ENCODE results near the gene CADM2. TPM values are rescaled to one million over a fixed set of nuclear protein-coding genes. Genes with fewer than 3 reads are reported as not detected.

Gene CADM2
- total and polyA plus RNA-seq, 5 experiments from 2014 or later, result 0.12 to 0.96 (median 0.55) TPM; not detected in 2

GRCh38 chr3:85758442-85758841 lies 799.7 kb downstream of the CADM2 start:
- Mint-ChIP-seq H3K9me3 (peaks cover 2 to 35% (median 7%) of the 10 kb centered on the region in 9 donors), H3K4me3 (no peak overlapping the region), H3K36me3 (no peaks in the 10 kb centered on the region), H3K27ac (no peak overlapping the region), H3K27me3 (no peaks in the 10 kb centered on the region), H3K4me1 (no peaks in the 10 kb centered on the region)
- ATAC-seq (no peak), DNase-seq (no peak)
- POLR2A ChIA-PET, result no interaction called here

GRCh38 chr3:85760342-85760741 lies 801.6 kb downstream of the CADM2 start:
- DNase-seq, result no peak
- Mint-ChIP-seq H3K4me3 (no peak overlapping the region), H3K27ac (no peak overlapping the region), H3K36me3 (no peaks in the 10 kb centered on the region), H3K27me3 (no peaks in the 10 kb centered on the region), H3K9me3 (peaks cover 0 to 35% (median 5%) of the 10 kb centered on the region in 9 donors), H3K4me1 (no peaks in the 10 kb centered on the region)
- ATAC-seq, result no peak
- POLR2A ChIA-PET, result no interaction called here

- Mint-ChIP-seq H3K4me1 (no peaks in the 10 kb centered on the region), H3K36me3 (no peaks in the 10 kb centered on the region), H3K4me3 (no peak overlapping the region), H3K9me3 (peaks cover 0 to 12% (median 5%) of the 10 kb centered on the region in 9 donors), H3K27me3 (no peaks in the 10 kb centered on the region), H3K27ac (no peak overlapping the region)
- POLR2A ChIA-PET, result no interaction called here
- ATAC-seq (no peak), DNase-seq (no peak)
Measured at GRCh38 chr3:85780806-85781205, 822.0 kb downstream of the CADM2 start.

- POLR2A ChIA-PET, result no interaction called here
- DNase-seq (no peak), ATAC-seq (no peak)
- Mint-ChIP-seq H3K36me3 (no peaks in the 10 kb centered on the region), H3K4me3 (no peak overlapping the region), H3K27ac (no peak overlapping the region), H3K4me1 (no peaks in the 10 kb centered on the region), H3K27me3 (no peaks in the 10 kb centered on the region), H3K9me3 (peaks cover 0 to 12% (median 5%) of the 10 kb centered on the region in 9 donors)
Measured at GRCh38 chr3:85781806-85782205, 823.0 kb downstream of the CADM2 start.

- Mint-ChIP-seq H3K27me3 (no peaks in the 10 kb centered on the region), H3K36me3 (no peaks in the 10 kb centered on the region), H3K4me3 (no peak overlapping the region), H3K9me3 (peaks cover 0 to 8% (median 5%) of the 10 kb centered on the region in 9 donors), H3K27ac (no peak overlapping the region), H3K4me1 (no peaks in the 10 kb centered on the region)
- DNase-seq, result no peak
- POLR2A ChIA-PET, result no interaction called here
- no peak for ATAC-seq
Measured at GRCh38 chr3:85783291-85783690, 824.5 kb downstream of the CADM2 start.

GRCh38 chr3:85785766-85786165 lies 827.0 kb downstream of the CADM2 start:
- POLR2A ChIA-PET, result no interaction called here
- peaks cover 0 to 3% (median 1%) of the 10 kb centered on the region in 9 donors for H3K9me3 Mint-ChIP-seq
- ATAC-seq, result no peak

GRCh38 chr3:85790445-85791030 lies 831.7 kb downstream of the CADM2 start:
- Mint-ChIP-seq H3K27ac (no peak overlapping the region), H3K9me3 (peaks cover 2 to 15% (median 4%) of the 10 kb centered on the region in 9 donors), H3K36me3 (no peaks in the 10 kb centered on the region), H3K27me3 (no peaks in the 10 kb centered on the region), H3K4me3 (no peak overlapping the region), H3K4me1 (no peaks in the 10 kb centered on the region)
- no peak for DNase-seq
- no peak for ATAC-seq
- POLR2A ChIA-PET, result no interaction called here

More at GRCh38 chr3:85785766-85786165, 827.0 kb downstream of the CADM2 start:
- no peak overlapping the region for H3K27ac Mint-ChIP-seq
- H3K36me3 Mint-ChIP-seq, result no peaks in the 10 kb centered on the region
- no peaks in the 10 kb centered on the region for H3K27me3 Mint-ChIP-seq
- H3K4me1 Mint-ChIP-seq, result no peaks in the 10 kb centered on the region
- no peak for DNase-seq
- H3K4me3 Mint-ChIP-seq, result no peak overlapping the region

GRCh38 chr3:85796140-85796539 lies 837.4 kb downstream of the CADM2 start:
- Mint-ChIP-seq H3K4me1 (no peaks in the 10 kb centered on the region), H3K36me3 (no peaks in the 10 kb centered on the region), H3K9me3 (peaks cover 2 to 26% (median 10%) of the 10 kb centered on the region in 9 donors), H3K4me3 (no peak overlapping the region), H3K27me3 (no peaks in the 10 kb centered on the region), H3K27ac (no peak overlapping the region)
- DNase-seq (no peak), ATAC-seq (no peak)
- POLR2A ChIA-PET, result no interaction called here

GRCh38 chr3:85800676-85801075 lies 841.9 kb downstream of the CADM2 start:
- Mint-ChIP-seq H3K36me3 (no peaks in the 10 kb centered on the region), H3K4me1 (no peaks in the 10 kb centered on the region), H3K27ac (no peak overlapping the region), H3K4me3 (no peak overlapping the region), H3K27me3 (no peaks in the 10 kb centered on the region), H3K9me3 (peaks cover 0 to 21% (median 7%) of the 10 kb centered on the region in 9 donors)
- POLR2A ChIA-PET, result no interaction called here
- ATAC-seq (no peak), DNase-seq (no peak)

GRCh38 chr3:85801955-85802354 lies 843.2 kb downstream of the CADM2 start:
- Mint-ChIP-seq H3K4me1 (no peaks in the 10 kb centered on the region), H3K9me3 (peaks cover 0 to 21% (median 5%) of the 10 kb centered on the region in 9 donors), H3K36me3 (no peaks in the 10 kb centered on the region), H3K27me3 (no peaks in the 10 kb centered on the region), H3K4me3 (no peak overlapping the region), H3K27ac (no peak overlapping the region)
- DNase-seq (no peak), ATAC-seq (no peak)
- POLR2A ChIA-PET, result no interaction called here

GRCh38 chr3:85808755-85809154 lies 850.0 kb downstream of the CADM2 start:
- POLR2A ChIA-PET, result no interaction called here
- Mint-ChIP-seq H3K36me3 (no peaks in the 10 kb centered on the region), H3K27me3 (no peaks in the 10 kb centered on the region), H3K4me1 (no peaks in the 10 kb centered on the region), H3K4me3 (no peak overlapping the region), H3K9me3 (peaks cover 0 to 16% (median 9%) of the 10 kb centered on the region in 9 donors), H3K27ac (no peak overlapping the region)
- no peak for DNase-seq
- no peak for ATAC-seq

GRCh38 chr3:85821130-85821756 lies 862.5 kb downstream of the CADM2 start:
- H3K9me3 Mint-ChIP-seq, result peaks cover 0 to 8% (median 3%) of the 10 kb centered on the region in 9 donors
- H3K4me3 Mint-ChIP-seq, result no peak overlapping the region
- no peaks in the 10 kb centered on the region for H3K4me1 Mint-ChIP-seq
- H3K27me3 Mint-ChIP-seq, result no peaks in the 10 kb centered on the region
- POLR2A ChIA-PET, result no interaction called here
- ATAC-seq (no peak), DNase-seq (no peak)
- H3K36me3 Mint-ChIP-seq, result no peaks in the 10 kb centered on the region
- no peak overlapping the region for H3K27ac Mint-ChIP-seq

- H3K9me3 Mint-ChIP-seq, result peaks cover 0 to 15% (median 0%) of the 10 kb centered on the region in 9 donors
- H3K4me3 Mint-ChIP-seq, result no peak overlapping the region
- H3K36me3 Mint-ChIP-seq, result no peaks in the 10 kb centered on the region
- no peak overlapping the region for H3K27ac Mint-ChIP-seq
- DNase-seq, result no peak
- no peaks in the 10 kb centered on the region for H3K4me1 Mint-ChIP-seq
- H3K27me3 Mint-ChIP-seq, result no peaks in the 10 kb centered on the region
- POLR2A ChIA-PET, result no interaction called here
- ATAC-seq, result no peak
Measured at GRCh38 chr3:85835857-85836440, 877.2 kb downstream of the CADM2 start.

All from naive thymus-derived CD8-positive, alpha-beta T cell (primary cell).